ENCODE measurements around the gene BRSK2.

BRSK2 gene

GRCh38 chr11:1510928-1511327 is 121.2 kb downstream of the BRSK2 start:
- DNase-seq (ENCODE audit: low read depth in 1 of 2, low spot score in 1 of 2), result no peak
- in situ Hi-C loops (cut with HindIII; ENCODE audit: low pct_unique_long_range_greater_than_20kb, low sequenced_read_pairs), result no loop called here
- no peak for TF ChIP-seq JUND (IDR thresholded peaks at IDR 0.05; ENCODE audit: low read depth)

- in situ Hi-C loops (cut with HindIII; ENCODE audit: low pct_unique_long_range_greater_than_20kb, low sequenced_read_pairs), result no loop called here
- no peak for DNase-seq (ENCODE audit: low read depth in 1 of 2, low spot score in 1 of 2)
- TF ChIP-seq JUND (IDR thresholded peaks at IDR 0.05; ENCODE audit: low read depth), result no peak
Observed at GRCh38 chr11:1511937-1512496, 122.3 kb downstream of the BRSK2 start.
